ENCODE results near the gene RPP38. TPM values are rescaled to one million over a fixed set of nuclear protein-coding genes. Genes with fewer than 3 reads are reported as not detected.

Gene RPP38
- total RNA-seq, 1 experiment from 2014 or later, result 40.7 TPM

DNA sequence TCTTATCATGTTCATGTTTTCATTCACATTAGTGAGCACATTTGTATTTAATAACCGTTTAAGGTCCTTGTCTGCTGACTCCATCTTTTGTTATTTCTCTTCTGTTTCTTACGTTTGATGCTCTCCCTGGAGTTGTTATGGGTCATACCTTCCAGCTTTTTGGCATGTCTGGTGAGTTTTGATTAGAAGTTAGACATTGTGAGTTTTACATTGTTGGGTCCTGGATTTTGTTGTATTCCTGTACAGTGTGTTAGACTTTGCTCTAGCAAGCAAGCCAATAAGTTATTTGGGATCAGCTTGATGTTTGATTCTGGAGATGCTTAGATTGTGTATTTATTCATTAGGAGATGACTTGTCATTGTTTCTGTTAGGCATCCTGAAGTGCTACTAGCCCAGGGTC is 36.5 kb upstream of the RPP38 start:
- Histone ChIP-seq H3K36me3 (ENCODE audit: control insufficient read depth, insufficient read depth, low read length) (no peaks in the 10 kb centered on the region), H3K4me3 (ENCODE audit: low read depth, low read length) (no peak overlapping the region), H3K27me3 (replicated peaks; ENCODE audit: control insufficient read depth, insufficient read depth, low read length) (no peaks in the 10 kb centered on the region), H3K4me1 (no peaks in the 10 kb centered on the region), H3K9me3 (peaks cover 14% of the 10 kb centered on the region; the same call in 1 of the 2 replicates)
- Mint-ChIP-seq H3K4me3 (ENCODE audit: unreplicated experiment) (no peak overlapping the region), H3K9me3 (ENCODE audit: unreplicated experiment) (peaks cover 17% of the 10 kb centered on the region), H3K27ac (ENCODE audit: unreplicated experiment) (no peak overlapping the region), H3K36me3 (ENCODE audit: insufficient read depth, unreplicated experiment) (no peaks in the 10 kb centered on the region), H3K4me1 (ENCODE audit: low read depth, unreplicated experiment) (no peaks in the 10 kb centered on the region), H3K27me3 (ENCODE audit: insufficient read depth, unreplicated experiment) (peaks cover 2% of the 10 kb centered on the region)
- POLR2A ChIA-PET, result no interaction called here
- TF ChIP-seq, protein P1, sequence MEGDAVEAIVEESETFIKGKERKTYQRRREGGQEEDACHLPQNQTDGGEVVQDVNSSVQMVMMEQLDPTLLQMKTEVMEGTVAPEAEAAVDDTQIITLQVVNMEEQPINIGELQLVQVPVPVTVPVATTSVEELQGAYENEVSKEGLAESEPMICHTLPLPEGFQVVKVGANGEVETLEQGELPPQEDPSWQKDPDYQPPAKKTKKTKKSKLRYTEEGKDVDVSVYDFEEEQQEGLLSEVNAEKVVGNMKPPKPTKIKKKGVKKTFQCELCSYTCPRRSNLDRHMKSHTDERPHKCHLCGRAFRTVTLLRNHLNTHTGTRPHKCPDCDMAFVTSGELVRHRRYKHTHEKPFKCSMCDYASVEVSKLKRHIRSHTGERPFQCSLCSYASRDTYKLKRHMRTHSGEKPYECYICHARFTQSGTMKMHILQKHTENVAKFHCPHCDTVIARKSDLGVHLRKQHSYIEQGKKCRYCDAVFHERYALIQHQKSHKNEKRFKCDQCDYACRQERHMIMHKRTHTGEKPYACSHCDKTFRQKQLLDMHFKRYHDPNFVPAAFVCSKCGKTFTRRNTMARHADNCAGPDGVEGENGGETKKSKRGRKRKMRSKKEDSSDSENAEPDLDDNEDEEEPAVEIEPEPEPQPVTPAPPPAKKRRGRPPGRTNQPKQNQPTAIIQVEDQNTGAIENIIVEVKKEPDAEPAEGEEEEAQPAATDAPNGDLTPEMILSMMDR (IDR thresholded peaks at IDR 0.05; ENCODE audit: insufficient read depth in 1 of 2, low read depth in 1 of 2, low read length in 1 of 2, severe bottlenecking in 1 of 2, unreplicated experiment in 1 of 2), result no peak
- intact Hi-C loops (cut with micrococcal nuclease; ENCODE audit: unreplicated experiment), result no loop called here
- BruUV-seq (replicated peaks), result no TSS peak
- CTCF ChIA-PET, result no interaction called here
- DNase-seq, result no peak

DNA sequence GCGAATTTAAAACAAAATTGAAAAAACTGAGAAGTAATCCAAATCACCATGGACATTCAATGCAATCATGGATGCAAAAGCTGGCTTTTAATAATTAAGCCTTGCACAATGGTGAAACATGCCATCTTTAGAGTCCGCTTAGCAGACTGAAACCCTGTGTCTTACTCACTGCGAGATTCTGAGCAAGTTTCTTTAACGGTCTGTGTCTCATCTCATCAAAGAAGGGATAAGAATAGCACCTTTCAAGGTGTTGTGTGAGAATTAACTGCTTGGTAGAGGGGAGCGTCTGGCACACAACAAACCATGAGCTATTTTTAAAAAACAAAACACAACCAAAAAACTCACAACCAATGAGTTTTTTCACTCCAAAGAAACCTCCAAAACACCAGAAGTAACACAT is 30.0 kb upstream of the RPP38 start:
- H3K36me3 Mint-ChIP-seq (ENCODE audit: insufficient read depth, unreplicated experiment), result no peaks in the 10 kb centered on the region
- intact Hi-C loops (cut with micrococcal nuclease; ENCODE audit: unreplicated experiment), result no loop called here
- no peaks in the 10 kb centered on the region for H3K27me3 Mint-ChIP-seq (ENCODE audit: insufficient read depth, unreplicated experiment)
- no peaks in the 10 kb centered on the region for H3K27me3 ChIP-seq (replicated peaks; ENCODE audit: control insufficient read depth, insufficient read depth, low read length)
- no TSS peak for BruUV-seq (replicated peaks)
- H3K9me3 ChIP-seq, result peaks cover 19% of the 10 kb centered on the region
- H3K4me1 Mint-ChIP-seq (ENCODE audit: low read depth, unreplicated experiment), result no peaks in the 10 kb centered on the region
- H3K9me3 Mint-ChIP-seq (ENCODE audit: unreplicated experiment), result peaks cover 10% of the 10 kb centered on the region
- TF ChIP-seq, protein P1 (IDR thresholded peaks at IDR 0.05; ENCODE audit: insufficient read depth in 1 of 2, low read depth in 1 of 2, low read length in 1 of 2, severe bottlenecking in 1 of 2, unreplicated experiment in 1 of 2), result no peak
- H3K4me3 Mint-ChIP-seq (ENCODE audit: unreplicated experiment), result no peak overlapping the region
- no peak overlapping the region for H3K4me3 ChIP-seq (ENCODE audit: low read depth, low read length)
- POLR2A ChIA-PET, result interaction anchor here (0.6 to 0.7 kb wide), 2 partner anchors 12 to 795 kb away, joined by 3 to 6 read pairs; no protein-coding TSS in a partner anchor
- no peaks in the 10 kb centered on the region for H3K4me1 ChIP-seq
- H3K36me3 ChIP-seq (ENCODE audit: control insufficient read depth, insufficient read depth, low read length), result no peaks in the 10 kb centered on the region
- no peak overlapping the region for H3K27ac Mint-ChIP-seq (ENCODE audit: unreplicated experiment)
- no peak for DNase-seq
- CTCF ChIA-PET, result no interaction called here

DNA sequence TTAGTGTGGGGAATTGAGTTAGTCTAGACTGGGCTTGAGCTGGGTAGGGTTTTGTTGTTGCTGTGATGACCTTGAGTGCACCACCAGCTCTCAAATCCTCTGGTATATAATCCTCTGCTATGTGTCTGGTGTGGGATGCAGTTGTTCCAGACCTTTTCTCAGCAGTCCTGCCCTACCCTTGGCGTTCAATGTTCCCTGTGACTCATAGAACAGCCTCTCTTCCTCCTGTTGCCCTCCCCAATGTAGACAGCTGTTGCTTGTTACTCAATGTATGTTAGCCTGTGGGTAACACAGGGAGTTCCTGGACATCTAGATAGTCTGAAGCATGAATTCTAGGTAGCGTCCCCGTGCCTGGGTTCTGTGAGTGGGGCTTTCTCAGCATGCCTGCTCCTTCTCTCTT is 28.4 kb upstream of the RPP38 start:
- no peaks in the 10 kb centered on the region for H3K36me3 Mint-ChIP-seq (ENCODE audit: insufficient read depth, unreplicated experiment)
- no peaks in the 10 kb centered on the region for H3K36me3 ChIP-seq (ENCODE audit: control insufficient read depth, insufficient read depth, low read length)
- peaks cover 10% of the 10 kb centered on the region for H3K9me3 Mint-ChIP-seq (ENCODE audit: unreplicated experiment)
- H3K4me1 ChIP-seq, result no peaks in the 10 kb centered on the region
- no peak overlapping the region for H3K4me3 ChIP-seq (ENCODE audit: low read depth, low read length)
- CTCF ChIA-PET, result no interaction called here
- H3K4me3 Mint-ChIP-seq (ENCODE audit: unreplicated experiment), result no peak overlapping the region
- no peaks in the 10 kb centered on the region for H3K4me1 Mint-ChIP-seq (ENCODE audit: low read depth, unreplicated experiment)
- BruUV-seq (replicated peaks), result no TSS peak
- TF ChIP-seq, protein P1 (IDR thresholded peaks at IDR 0.05; ENCODE audit: insufficient read depth in 1 of 2, low read depth in 1 of 2, low read length in 1 of 2, severe bottlenecking in 1 of 2, unreplicated experiment in 1 of 2), result no peak
- POLR2A ChIA-PET, result no interaction called here
- H3K27me3 Mint-ChIP-seq (ENCODE audit: insufficient read depth, unreplicated experiment), result no peaks in the 10 kb centered on the region
- H3K9me3 ChIP-seq, result peaks cover 31% of the 10 kb centered on the region
- intact Hi-C loops (cut with micrococcal nuclease; ENCODE audit: unreplicated experiment), result no loop called here
- no peak for DNase-seq
- no peak overlapping the region for H3K27ac Mint-ChIP-seq (ENCODE audit: unreplicated experiment)
- H3K27me3 ChIP-seq (replicated peaks; ENCODE audit: control insufficient read depth, insufficient read depth, low read length), result no peaks in the 10 kb centered on the region
